Hematopoietic multipotent progenitor cell treated with erythropoietin and hydrocortisone succinate and interleukin-3 and kit ligand, for 15 days (in vitro differentiated cells): ENCODE results near the gene NINJ2.

Experiments used
- DNase-seq: peaks from one replicate; pipeline ENCODE4 v3.0.0-alpha.2; 2015; ENCODE audit warnings: low spot score

NINJ2 gene

DNA sequence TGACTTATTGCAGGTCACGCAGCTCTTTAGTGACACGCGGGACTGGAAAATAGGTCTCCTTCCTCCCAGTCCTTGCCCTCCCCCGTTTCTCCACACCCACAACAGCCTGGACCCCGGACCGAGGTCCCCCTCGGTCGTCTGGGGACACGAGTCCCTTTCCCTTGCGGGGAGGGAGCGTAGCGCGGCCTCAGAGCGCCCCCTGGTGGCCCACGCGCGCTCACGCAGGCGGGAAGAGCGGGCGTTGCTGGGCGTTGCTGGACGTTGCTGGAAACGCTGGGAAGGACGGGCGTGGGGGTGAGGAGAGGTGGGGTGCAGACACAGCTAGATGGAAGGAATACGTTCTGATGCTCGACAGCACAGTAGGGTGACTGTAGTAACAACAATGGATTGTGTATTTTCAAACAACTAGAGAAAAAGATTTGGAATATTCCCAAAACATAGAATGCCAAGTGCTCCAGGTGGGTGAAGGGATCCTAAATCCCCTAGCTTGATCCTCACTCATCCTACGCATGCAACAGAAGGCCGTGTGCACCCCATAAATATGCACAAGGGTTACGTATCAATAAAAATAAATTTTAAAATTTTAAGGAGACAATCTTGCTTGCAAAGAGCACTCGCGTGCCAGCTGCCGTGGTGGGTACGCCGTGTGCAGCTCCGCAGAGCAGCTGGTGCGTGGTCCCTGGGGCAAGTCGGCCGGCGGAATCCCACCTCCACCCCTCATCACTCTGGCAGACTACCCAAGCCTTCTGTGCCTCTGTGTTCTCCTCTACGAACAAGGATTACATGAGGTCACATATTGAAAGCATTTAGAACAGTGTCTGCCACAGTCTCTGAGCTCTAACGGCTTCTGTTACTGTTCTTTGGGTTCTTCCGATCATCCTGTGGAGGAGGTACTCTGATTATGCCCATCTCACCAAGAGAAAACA, 116.1 kb downstream of the NINJ2 start:
- peak; percentile 77 for DNase-seq

DNA sequence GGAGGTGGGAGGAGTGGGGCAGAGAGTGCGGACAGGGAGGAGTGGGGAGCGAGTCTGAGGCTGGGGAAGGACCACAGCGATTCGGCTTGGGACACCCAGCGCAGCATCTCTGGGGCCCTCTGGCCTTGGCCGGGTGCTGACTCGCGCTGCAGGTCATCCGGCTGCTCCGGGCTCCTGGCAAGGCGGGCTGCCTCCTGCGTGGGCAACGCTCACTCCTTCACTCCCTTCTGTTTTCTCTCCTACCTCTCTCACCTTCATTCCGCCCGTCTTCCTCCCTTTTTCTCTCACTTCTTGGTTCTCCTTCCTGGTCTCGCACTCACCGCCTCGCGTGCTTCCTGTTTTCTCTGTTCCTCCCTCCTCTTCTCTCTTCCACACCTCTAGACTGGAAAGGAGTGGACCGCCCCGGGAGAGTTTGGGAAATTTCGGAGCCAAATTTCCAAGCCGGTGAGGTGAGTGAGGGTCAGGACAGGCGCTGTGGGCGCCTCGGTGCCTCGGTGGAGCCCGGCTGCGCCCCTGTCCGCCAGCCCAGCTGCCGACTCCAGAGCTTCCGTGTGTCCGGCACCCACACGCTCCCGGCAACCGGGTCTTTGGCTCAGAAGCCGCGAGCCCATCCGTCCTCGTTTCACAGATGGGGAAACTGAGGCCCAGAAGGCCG, 116.9 kb downstream of the NINJ2 start:
- DNase-seq: no peak

DNA sequence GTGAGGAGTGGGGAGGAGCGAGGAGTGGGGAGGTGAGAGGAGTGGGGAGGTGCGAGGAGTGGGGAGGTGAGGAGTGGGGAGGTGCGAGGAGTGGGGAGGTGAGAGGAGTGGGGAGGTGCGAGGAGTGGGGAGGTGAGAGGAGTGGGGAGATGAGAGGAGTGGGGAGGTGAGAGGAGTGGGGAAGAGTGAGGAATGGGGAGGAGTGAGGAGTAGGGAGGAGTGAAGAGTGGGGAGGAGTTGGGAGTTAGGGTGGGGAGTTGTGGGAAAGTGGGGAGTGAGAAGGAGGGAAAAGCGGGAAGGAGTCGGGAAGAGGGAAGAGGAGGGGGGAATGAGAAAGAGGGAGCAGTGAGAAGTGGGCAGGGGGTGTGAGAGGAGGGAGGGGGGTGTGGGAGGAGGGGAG, 117.4 kb downstream of the NINJ2 start:
- DNase-seq: no peak

DNA sequence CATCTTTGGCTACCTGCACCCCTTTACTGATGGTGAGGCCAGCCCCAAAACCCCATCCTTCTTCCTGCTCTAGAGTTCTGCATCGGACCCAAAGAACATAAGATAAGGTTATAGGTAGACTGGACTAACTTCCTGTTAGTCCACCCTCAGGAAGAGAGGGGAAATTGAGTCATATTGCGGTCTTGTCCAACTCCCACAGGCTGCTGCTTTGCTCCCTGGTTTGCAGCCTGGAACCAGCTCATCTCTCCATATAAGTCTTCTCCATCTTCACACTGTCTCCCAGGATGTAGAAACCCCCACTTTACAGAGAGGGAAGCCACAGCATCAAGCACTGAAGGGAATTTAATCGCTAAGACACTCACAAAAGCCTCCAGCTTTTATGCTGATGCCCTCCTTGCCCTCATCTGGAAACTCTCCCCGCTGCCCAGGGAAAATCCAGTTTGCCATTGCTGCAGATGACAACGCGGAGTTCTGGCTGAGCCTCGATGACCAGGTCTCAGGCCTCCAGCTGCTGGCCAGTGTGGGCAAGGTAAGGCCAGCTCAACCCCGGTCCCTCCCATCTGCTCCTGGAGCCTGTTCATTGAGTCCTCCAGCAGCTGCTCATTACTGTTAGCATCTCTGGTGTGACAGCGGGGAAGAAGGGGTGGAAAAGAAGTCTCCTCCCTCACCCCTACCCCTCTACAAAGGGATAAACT, 118.2 kb downstream of the NINJ2 start:
- no peak for DNase-seq

DNA sequence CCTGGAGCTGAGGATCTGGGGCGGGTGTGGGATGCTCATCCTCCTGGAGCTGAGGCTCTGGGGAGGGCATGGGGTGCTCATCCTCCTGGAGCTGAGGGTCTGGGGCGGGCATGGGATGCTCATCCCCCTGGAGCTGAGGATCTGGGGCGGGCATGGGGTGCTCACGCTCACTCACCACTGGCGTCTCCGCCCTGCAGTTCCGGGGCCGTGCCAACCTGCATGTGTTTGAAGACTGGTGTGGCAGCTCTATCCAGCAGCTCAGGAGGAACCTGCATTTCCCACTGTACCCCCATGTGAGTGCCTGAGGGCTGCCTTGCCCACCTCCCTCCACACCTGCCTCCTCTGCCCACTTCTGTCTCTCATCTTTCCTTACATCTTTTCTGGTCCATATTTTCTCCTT, 119.1 kb downstream of the NINJ2 start:
- DNase-seq: no peak

DNA sequence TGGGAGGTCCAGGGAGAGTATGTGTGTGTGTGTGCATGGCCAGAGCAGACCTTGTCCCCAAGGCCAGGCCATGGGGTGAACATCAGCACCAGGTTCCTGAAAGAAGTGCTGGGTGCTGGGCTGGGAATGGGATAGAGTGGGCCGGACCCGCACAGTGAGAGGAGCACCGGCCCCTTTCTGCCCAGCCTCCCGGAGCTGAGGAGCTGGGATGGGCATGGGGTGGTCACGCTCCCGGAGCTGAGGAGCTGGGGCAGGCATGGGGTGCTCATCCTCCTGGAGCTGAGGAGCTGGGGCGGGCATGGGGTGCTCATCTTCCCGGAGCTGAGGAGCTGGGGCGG, 120.2 kb downstream of the NINJ2 start:
- no peak for DNase-seq

DNA sequence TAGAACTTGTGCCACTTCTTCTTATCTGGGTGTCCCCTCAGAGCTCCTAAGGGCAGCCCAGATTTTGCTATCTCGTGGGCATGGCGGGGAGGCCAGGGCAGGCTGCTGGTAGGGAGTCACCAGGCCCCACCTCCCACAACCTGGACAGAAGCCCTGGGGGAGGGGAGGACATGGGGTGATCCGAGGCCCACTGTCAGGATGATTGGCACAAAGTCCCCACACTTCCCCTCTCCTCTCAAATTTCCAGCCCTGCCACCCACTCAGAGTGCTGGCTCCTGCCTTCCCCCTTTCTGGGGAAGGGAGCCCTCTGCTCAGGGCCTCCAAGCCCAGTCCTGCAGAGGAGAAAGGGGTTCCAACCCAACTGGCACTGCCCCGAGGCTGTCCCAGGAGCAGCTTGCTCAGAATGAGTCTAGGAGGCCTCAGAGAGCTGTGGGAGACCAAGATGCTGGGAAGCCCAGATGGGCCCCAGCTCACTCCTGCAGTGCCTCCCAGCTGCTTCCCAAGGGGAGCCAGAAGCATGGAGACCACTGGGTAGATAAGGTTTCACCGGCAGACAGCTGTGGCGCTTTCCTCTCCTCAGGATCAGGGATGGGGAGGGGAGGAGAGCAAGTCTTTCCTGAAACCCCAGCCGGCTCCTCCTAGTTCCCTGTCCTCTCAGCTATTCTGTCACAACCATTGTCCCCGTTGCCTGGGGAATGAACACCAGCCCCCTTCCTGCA, 120.7 kb downstream of the NINJ2 start:
- no peak for DNase-seq

DNA sequence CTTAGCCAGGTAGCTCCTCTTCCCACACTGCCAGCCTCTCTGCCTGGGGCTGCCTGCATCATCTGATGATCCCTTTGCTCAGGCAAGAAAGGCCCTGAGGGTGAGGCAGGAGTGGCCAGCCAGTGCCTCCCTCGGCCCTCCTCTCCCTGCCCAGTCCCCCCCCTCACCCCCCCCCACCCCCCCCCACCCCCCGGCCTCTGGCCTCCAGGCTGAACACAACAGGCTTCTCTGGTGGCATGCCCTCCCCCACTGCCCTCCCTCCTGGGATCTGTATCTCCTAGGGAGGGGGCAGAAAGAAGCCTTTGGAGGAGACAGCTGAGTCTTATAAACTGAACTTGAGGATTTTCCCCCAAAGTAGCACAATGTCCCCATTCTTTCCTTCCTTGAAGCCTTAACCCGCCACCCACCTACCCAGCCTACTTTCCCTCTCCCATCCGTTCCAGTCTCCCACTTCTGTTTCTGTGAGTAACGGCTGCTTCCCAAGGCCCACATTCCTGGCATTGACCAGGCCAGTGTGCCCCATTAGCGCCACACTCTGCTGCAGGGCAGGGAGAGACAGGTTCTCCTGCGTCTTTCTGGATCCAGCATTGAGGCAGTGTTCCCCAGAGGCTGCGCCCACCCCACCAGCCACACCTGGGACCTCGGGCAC, 121.4 kb downstream of the NINJ2 start:
- no peak for DNase-seq

DNA sequence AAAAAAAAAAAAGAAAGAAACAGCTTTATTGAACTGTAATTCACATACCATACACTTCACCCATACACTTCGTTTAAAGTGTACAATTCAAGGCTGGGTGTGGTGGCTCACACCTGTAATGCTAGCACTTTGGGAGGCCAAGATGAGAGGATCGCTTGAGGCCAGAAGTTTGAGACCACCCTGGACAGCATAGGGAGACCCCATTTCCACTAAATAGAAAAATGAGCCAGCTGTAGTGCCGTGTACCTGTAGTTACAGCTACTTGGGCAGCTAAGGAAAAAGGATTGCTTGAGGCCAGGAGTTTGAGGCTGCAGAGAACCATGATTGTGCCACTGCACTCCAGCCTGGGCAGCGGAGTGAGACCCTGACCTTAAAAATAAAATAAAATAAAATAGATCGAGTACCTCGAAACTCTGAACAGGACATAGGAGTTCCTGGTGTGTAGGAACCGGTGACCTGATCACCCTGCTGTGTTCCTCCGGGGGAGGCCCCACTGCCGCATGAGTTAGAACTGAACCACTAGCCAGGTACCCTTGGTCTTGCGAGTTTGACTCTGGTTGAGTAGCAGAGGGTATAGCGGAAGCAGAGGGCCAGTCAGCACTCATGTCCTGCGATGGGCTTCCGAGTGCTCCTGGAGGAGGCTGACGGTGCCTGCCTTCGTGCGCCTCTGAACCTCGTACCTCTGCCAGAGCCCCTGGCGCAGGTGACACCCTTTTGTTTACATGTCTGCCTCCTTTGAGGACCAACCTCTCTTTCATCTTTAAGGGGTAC, 123.5 kb downstream of the NINJ2 start:
- DNase-seq: no peak

DNA sequence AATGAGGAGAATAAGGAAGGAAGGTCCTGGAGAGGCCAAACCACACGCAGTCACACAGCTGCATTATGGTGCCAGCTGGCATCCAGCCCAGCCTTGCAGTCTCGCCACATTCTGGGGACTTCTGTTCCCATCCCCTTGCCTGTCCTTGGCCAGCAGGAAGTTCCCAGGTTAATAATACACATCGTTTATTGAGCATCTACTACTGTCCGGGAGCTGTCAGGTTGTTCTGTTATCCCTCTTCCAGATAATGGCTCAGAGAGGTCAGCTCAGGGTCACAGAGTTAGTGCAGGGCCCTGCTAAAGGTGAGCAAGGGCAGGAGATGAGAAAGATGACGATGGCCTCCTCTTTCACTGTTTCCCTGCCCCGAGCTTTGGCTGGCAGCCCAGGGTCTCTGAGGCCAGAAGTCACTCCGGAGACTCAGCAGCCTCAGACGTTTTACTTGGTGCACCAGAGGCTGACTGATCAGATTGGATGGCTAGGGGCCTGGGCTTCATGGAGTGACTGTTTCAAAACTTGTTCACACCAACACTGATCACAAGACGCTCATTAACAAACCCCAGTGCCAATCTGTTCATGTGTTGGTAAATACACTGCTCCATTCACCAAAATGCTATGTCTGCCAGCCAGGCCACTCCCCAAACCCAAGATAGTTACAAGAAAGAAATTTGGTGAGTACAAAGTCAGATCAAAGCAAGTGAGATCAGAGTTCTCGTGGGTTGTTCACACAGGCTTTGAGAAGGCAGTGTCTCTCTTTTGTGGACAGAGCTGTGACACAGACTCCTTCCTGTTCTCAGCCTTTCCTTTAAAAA, 124.3 kb downstream of the NINJ2 start:
- DNase-seq: no peak

DNA sequence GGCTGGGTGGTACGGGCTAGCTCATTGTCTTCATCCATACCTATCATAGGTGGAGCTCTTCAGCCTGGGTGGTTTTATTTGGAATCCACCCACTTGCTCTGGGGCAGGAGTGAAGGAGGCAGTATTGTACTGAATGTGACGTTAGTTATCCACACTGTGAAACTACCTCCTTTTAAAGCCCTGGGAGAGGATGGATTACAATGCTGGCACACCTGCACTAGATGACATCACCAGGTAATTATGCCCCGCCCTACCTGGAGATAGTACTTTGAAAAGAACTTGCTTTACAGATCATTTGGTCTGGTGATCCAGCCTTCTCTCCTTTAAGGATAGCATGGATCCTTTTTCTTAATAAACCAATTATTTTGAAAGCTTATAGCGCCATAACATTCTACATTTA, 125.5 kb downstream of the NINJ2 start:
- no peak for DNase-seq

DNA sequence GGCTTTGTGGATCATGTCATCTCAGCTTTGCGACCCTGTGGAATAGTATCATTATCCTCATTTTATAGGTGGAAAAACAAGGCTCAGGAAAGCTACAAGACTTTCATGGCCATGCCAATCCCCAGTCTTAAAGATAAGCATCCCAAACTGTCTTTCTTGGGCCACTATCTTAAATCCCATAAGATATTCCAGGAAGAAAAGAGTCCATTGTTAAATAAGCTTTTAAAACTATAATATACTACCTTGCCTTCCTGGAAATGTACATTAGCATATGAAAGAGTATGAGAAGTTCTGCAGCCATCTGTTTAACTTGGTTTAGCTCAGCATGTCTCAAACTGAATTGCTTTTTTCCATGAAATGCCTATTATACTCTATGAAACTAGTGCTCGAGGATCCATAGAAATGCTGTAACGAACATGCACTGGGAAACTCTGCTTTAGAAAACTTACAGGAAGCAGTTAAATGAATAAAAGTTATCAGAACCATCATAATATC, 126.4 kb downstream of the NINJ2 start:
- no peak for DNase-seq

DNA sequence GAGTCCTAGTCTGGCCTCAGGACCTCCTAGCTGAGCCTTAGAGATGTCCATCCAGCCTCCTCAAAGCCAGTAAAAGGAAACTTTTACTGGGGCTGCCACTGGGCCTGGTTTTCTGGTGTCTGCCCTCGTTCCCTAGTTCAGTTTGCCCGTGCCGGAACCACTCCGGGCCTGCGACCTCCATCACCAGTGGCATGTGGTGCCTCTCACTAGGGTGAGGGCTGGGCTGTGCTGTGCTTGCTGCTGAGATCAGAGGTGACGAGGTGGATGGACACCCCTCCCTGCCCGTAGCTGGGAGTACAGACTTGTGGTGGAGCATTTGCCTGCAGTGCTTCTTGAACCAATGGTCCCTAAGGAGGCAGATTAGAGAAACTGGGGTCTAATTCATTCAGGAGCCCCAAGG, 127.8 kb downstream of the NINJ2 start:
- no peak for DNase-seq

DNA sequence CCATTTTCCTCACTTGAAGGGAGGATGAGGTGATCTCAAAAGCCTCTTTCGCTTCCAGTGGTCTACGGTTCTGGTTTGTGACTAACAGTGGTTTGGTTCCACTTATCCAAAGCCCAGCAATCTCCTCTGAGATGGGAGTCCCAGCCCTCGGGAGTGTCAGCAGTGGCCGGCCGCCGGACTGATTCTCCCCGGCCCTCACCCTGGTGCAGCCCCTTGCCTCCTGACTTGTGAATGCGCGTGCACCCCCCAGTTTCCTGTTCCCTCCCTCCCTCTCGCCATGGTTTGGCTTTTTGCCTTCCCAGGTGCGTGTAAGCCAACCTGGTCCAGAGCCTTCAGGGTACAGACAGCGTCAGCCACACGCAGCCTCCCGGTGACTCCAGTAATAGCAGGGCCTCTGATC, 129.0 kb downstream of the NINJ2 start:
- no peak for DNase-seq

DNA sequence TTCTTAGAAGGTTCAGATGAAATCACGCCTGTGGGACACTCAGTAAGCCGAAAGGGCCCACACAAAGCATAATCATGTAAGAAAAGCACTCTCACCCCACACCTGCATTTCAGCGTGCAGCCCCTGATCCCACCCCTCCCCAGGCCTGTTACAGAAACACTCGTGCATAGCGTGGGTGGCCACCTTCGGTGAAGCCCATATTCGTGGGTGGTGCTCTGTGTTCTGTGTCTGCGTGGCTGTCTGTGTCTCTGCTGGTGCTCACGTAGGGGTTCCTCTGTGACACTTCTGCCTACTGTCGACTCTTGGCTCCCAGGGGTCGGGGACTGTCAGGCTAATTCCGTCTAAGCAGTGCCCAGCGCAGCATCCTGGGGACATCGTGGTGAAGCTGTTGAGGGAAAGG, 129.5 kb downstream of the NINJ2 start:
- DNase-seq: no peak

DNA sequence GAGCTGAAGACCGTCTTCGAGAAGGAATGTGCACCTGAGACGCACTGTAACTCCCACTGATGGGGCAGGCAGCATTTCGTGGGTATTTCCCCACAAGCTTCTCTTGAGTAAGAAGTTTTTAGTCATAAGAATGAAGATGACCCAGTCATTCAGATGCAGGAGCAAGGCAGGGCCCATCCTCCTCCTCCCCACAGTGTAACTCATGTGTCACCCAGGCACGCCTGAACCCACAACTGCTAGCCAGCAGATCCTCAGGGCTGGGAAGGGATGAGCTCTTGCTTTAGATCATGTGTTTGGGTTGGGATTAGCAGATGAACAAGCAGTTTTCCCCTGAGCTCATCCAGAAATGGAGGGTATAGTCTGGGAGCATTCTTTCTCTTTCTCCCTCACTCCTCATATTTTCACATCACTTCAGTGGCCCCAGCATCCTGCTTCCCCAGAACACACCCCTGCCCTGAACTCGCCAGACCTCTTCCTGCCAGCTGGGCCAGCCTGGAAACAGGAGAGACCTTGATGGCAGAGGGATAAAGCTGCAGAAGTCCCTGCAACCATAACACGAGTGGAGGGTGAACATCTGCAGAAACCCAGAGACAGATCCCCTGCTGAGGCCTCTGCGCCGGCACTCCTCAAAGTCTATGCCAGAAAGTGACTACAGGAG, 130.2 kb downstream of the NINJ2 start:
- DNase-seq: no peak

DNA sequence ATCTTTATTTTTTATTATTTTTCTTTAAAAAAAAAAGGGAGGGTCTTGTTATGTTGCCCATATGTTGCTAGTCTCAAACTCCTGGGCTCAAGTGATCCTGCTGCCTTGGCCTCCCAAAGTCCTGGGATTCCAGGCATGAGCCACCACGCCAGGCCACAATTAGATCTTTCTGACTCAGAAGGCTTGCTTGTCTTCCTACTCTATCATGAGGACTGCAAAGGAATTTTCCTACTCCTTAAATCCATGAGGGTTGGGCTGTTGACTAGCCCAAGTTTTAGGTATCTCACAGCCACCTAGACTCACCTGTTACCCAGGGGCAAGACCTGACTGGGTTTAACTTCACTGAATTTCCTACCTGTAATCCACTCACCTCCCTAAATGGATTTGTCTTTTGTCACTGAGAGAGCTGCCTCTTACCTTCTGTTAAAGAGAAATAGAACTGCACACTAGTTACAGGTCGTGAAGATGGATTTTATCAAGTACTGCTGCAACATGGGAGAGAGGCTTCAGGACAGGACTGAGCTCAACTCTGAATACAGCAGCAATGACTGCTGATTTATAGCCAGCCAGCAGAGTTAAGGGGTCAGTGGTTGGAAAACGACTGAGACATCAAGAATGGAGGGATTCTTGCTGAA, 131.2 kb downstream of the NINJ2 start:
- DNase-seq: no peak

DNA sequence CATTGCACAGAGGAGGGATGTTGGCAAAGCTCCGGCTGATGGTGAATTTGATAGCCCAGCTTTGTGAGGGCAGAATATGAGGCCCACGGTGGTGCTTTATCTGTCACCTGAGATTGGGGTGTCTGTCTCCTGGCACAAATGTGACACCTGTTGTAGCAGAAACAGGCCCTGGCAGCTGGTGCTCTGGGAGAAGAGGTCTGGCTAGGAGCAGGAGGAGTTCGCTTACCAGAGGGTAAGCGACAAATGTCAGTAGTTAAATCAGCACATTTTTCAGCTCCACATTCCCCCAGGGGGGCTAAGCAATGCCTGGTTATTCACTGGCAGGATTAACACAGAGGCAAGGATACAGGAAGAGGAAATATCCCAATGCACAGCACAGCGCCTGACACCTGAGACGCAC, 132.4 kb downstream of the NINJ2 start:
- no peak for DNase-seq

DNA sequence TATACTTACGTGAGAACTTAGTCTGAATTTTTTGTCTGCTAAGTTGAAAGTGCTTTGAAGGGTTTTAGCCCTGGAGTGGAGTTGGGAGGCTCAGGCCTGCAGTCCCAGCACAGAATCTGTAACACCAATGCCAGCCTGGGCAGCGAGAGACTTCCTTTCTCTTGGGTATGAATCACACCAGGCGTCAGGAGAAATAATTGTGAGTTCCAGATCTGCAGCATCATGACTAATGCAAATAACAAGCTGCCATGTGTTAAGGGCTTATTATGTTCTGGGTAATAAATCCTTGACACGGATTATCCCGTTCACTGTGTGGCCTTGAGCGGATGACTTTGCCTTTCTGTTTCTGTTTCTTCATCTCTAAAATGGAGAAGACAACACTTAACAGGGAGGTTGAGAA, 132.9 kb downstream of the NINJ2 start:
- no peak for DNase-seq
